IPS-20b (cell line): ENCODE results near the gene ZBTB42.
"Not testable (repeated sequence)": the region's sequence is repeated elsewhere in the genome, so short reads cannot be mapped to it uniquely, and the experiment has no call there.

Experiments used
- H3K27ac ChIP-seq: one replicate; pipeline ENCODE4 v1.5.1; 2013; ENCODE audit warnings: low read length
- H3K27me3 ChIP-seq: 2 replicates; pipeline ENCODE4 v1.6.1; 2013; ENCODE audit warnings: mild to moderate bottlenecking, low read length, inconsistent platforms; ENCODE audit not compliant: insufficient read depth
- H3K36me3 ChIP-seq: 2 replicates; pipeline ENCODE4 v1.6.1; 2013; ENCODE audit warnings: low read depth, mild to moderate bottlenecking, inconsistent platforms, low read length, moderate library complexity; ENCODE audit not compliant: insufficient read depth
- H3K4me1 ChIP-seq: 2 replicates; pipeline ENCODE4 v1.6.1; 2013; ENCODE audit warnings: mild to moderate bottlenecking, control low read depth, inconsistent platforms, low read length, moderate library complexity; ENCODE audit not compliant: insufficient read depth
- H3K4me3 ChIP-seq: 2 replicates; pipeline ENCODE4 v1.5.1; 2013; ENCODE audit warnings: mild to moderate bottlenecking, low read length, inconsistent platforms
- H3K9ac ChIP-seq: 2 replicates; pipeline ENCODE4 v1.6.1; 2013; ENCODE audit warnings: low read depth, mild to moderate bottlenecking, inconsistent platforms, low read length, moderate library complexity
- H3K9me3 ChIP-seq: 2 replicates; pipeline ENCODE4 v1.6.1; 2013; ENCODE audit warnings: mild to moderate bottlenecking, low read depth, low read length, inconsistent platforms; ENCODE audit not compliant: insufficient read depth

Gene ZBTB42

DNA sequence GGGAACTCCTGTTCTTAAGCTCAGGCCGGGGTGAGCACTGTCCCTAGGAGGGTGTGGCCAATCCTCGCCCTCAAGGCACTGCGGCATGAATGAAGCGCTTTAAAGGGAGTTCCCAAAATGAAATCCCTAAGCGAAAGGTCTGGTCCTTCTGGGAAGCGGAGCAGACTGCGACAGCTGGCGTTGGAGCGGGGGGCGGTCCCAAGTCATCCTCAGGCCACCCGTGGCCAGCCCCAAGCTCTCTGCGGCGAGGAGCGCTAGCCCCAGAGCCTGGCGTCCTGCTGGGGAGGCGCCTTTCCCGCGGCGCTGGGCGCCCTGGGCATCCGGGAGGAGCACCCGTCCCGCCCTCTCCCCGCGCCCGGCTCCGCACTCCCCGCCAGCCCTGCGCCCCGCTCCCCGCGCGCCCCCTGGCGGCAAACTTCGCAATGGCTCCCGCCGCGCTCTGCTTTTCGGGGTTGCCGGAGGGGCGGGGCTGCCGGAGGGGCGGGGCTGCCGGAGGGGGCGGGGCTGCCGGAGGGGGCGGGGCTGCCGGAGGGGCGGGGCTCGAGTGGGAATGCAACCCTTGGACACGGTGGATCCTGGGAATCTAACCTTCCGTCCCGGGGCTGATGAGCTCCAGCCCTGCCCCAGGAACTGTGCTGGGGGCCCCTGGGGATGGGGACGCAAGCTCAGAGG is 25.4 kb downstream of the ZBTB42 start:
- no peaks in the 10 kb centered on the region for H3K4me1 ChIP-seq
- H3K27ac ChIP-seq = no peak overlapping the region
- no peaks in the 10 kb centered on the region for H3K36me3 ChIP-seq
- peaks cover 49% of the 10 kb centered on the region for H3K27me3 ChIP-seq
- H3K4me3 ChIP-seq = peak overlapping the region; percentile 74
- H3K9ac ChIP-seq = peak overlapping the region; percentile 59; the same call in 1 of the 2 replicates
- no peaks in the 10 kb centered on the region for H3K9me3 ChIP-seq

DNA sequence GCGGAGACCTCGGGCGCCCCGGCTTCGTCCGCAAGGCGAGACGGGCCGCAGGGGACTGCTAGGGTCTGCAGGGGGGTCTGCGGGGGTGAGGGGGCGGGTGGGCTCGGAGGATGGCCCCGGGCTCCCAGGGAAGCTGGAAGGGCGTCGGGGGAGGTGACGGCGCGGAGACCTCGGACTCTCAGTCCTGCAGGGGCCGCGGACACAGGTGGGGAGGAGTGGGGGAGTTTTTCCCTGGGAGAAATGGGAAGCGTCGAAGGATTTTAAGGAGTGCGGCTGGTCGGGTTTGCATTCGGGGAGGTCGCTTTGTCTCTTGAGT is 25.9 kb downstream of the ZBTB42 start:
- H3K27ac ChIP-seq = no peak overlapping the region
- peak overlapping the region; percentile 40; the same call in 1 of the 2 replicates for H3K4me3 ChIP-seq
- peaks cover 46% of the 10 kb centered on the region for H3K27me3 ChIP-seq
- H3K36me3 ChIP-seq = no peaks in the 10 kb centered on the region
- no peaks in the 10 kb centered on the region for H3K9me3 ChIP-seq
- H3K4me1 ChIP-seq = no peaks in the 10 kb centered on the region
- H3K9ac ChIP-seq = no peak overlapping the region

DNA sequence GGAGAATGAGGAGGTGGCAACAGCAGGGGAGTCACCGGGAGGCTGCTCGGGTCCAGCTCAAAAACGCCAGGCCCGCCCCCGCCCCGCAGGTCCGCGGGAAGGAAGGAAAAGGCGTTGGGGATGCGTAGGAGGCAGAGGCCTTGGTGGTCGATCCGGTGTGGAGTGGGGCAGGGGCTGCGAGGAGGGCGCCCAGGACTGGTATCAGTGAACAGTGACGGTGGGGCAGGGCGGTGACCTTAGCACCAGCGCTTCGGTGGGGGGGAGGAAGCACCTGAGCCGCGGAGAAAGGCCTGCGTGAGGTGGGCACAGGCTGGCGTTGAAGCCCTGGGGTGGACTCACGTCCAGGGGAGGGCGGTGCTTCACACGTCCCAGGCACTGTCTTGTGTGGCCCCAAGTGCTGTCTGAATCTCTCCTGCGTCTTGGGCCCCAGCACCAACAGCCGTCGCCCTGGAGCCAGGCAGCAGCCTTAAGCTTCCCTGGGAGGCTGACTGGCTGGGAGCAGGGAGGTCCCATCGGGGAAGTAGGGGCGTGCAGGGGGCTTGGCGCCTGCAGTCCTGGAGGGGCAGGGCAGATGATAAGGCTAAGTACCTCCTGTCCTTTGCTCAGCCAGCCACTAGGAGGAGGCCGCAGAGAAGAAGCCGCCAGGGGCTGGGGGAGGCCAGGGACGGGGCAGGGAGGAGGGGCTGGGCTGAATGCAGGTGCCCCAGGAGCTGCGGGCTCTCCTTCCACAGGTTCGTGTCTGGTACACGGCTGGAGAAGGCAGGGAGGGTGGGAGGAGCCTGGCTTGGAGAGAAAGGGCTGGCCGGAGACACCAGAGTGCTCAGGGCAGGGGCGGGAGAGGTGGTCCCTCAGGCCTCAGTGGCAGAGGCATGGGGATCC is 26.5 kb downstream of the ZBTB42 start:
- Histone ChIP-seq H3K27ac (no peak overlapping the region), H3K36me3 (no peaks in the 10 kb centered on the region), H3K9ac (no peak overlapping the region), H3K4me1 (no peaks in the 10 kb centered on the region), H3K9me3 (no peaks in the 10 kb centered on the region), H3K4me3 (peak overlapping the region; percentile 40), H3K27me3 (peaks cover 43% of the 10 kb centered on the region)

DNA sequence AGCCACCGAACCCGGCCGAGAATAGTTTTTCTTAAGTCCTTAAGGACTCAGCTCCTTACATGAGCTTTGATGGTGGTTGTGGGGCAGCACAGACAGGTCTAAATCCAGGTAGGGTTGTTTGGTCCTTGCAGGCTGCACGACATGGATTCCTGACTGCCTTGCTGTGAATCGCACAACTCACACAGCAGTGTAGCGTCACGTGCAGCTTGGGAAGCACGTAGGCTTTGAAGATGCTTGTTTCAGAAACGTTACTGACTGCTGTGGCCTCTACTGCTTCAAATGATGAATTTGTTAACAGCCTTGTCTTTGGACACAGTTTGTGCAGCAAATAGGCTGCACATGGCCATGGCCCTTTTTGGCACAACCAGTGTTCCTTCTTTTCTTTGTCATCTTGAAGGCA is 29.9 kb downstream of the ZBTB42 start:
- H3K36me3 ChIP-seq = no peaks in the 10 kb centered on the region

DNA sequence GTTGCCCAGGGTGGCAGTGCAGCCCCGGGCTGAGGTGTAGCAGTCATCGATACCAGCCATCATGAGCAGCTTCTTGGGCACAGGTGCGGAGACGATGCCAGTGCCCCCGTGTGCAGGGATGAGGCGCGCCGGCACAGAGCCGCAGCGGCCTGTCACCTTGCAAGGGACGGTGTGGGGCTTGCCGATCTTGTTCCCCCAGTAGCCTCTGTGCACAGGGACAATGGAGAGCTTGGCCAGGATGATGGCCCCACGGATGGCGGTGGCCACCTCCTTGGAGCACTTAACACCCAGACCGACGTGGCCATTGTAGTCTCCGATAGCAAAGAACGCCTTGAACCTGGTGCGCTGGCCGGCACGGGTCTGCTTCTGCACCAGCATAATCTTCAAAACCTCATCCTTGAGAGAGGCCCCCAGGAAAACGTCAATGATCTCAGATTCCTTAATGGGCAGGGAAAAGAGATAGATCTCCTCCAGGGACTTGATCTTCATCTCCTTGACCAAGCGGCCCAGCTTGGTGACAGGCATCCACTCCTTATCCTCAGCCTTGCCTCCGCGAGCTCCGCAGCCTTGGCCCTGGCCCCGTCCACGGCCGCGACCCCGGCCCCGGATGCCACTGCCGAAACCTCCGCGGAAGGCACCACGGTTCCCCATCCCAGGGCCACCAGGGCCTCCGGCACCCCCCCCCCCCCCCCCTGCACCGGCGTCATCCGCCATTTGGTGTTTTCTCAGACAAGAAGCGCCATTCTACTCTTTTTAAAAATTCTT is 35.5 kb downstream of the ZBTB42 start:
- not testable (repeated sequence) for H3K4me1 ChIP-seq, H3K9me3 ChIP-seq, H3K9ac ChIP-seq, H3K4me3 ChIP-seq, H3K27ac ChIP-seq, H3K36me3 ChIP-seq
- peaks cover 12% of the 10 kb centered on the region for H3K27me3 ChIP-seq

More for the DNA sequence above, 29.9 kb downstream of the ZBTB42 start:
- no peak overlapping the region for H3K27ac ChIP-seq
- H3K4me3 ChIP-seq = no peak overlapping the region
- peaks cover 14% of the 10 kb centered on the region for H3K27me3 ChIP-seq
- no peaks in the 10 kb centered on the region for H3K9me3 ChIP-seq
- H3K4me1 ChIP-seq = no peaks in the 10 kb centered on the region
- H3K9ac ChIP-seq = no peak overlapping the region

DNA sequence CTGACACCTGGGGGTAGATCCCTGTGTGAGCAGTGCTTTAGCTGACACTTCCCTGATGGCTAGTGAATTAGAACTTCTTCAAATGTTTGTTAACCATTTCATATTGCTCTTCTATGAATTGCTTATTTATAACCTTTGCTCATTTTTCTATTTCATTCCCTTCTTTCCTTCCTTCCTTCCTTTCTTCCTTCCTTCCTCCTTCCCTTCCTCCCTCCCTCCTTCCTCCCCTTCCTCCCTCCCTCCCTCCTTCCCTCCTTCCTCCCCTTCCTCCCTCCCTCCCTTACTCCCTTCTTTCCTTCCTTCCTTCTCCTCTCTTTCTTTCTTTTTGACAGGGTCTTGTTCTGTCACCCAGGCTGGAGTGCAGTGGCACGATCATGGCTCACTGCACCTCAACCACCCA is 40.8 kb downstream of the ZBTB42 start:
- H3K27ac ChIP-seq = no peak overlapping the region
- H3K4me3 ChIP-seq = no peak overlapping the region
- H3K36me3 ChIP-seq = no peaks in the 10 kb centered on the region
- peaks cover 5% of the 10 kb centered on the region for H3K4me1 ChIP-seq
- H3K27me3 ChIP-seq = peaks cover 65% of the 10 kb centered on the region
- H3K9me3 ChIP-seq = no peaks in the 10 kb centered on the region
- H3K9ac ChIP-seq = no peak overlapping the region

DNA sequence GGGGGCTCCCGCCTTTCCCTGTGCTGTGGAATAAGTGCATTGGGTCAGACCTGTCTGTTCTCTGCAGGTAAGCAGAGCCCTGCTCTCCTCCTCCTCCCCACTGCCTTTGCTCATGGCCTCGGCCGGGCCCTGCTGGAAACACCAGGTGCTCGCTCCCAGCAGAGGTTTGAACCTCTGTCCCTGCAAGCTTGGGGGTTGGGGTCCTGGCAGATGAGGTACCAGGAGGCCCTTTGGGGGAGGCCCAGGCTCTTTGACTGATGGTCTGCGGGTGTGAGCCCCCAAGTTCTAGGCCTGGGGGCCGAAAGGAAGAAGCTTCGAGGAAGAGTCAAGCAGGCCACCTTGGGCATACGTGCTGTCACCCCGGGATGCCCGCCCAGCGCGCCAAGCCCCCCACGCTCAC is 42.1 kb downstream of the ZBTB42 start:
- Histone ChIP-seq H3K27me3 (peaks cover 67% of the 10 kb centered on the region), H3K27ac (no peak overlapping the region), H3K36me3 (no peaks in the 10 kb centered on the region), H3K4me3 (peak overlapping the region; percentile 69; the same call in 1 of the 2 replicates), H3K4me1 (peaks cover 5% of the 10 kb centered on the region), H3K9me3 (no peaks in the 10 kb centered on the region), H3K9ac (no peak overlapping the region)

DNA sequence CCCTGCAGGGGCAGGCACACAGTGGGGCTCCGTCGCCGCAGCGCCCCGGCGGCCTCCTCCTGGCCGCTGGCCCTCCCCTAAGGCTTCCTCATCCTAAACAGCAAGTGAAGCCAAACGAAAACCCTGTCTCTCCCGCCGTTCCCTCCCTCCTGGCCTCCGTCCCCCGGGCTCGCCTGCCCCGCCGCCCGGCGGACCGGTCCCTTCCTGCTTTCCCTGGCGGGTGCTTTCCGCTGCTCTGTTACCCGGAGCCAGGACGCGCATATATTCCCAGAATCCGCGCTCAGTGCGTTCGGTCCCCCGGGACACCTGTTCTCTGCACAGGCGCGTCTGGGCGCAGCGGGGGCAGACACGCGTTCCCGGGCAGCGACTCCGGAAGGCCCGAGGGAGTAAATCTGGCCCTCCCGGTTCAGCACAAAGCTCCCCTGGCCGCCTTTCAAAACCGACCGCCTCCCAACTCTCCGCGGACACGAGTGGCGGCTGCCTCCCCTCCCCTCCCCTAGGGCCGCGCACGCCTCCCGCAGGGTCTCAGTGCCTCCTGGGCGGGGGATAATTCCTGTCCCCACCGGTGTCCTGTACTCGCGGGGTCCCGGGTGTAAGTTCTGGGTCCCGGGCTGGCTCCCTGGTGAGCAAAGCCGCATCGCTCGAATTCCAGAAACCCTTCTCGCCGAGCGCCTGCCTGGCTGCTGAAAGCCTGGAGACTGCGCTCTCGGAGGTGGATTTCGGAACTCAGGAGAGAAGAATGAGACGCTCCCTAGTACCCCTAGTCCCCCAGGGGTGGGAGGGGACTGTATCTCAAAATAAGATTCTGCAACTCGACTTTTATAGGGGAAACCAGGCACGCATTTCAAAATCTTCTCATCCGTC is 42.8 kb downstream of the ZBTB42 start:
- Histone ChIP-seq H3K9me3 (no peaks in the 10 kb centered on the region), H3K4me1 (peaks cover 5% of the 10 kb centered on the region), H3K9ac (peak overlapping the region; percentile 40; the same call in 1 of the 2 replicates), H3K27me3 (peaks cover 67% of the 10 kb centered on the region), H3K27ac (no peak overlapping the region), H3K36me3 (no peaks in the 10 kb centered on the region), H3K4me3 (peak overlapping the region; percentile 69)

DNA sequence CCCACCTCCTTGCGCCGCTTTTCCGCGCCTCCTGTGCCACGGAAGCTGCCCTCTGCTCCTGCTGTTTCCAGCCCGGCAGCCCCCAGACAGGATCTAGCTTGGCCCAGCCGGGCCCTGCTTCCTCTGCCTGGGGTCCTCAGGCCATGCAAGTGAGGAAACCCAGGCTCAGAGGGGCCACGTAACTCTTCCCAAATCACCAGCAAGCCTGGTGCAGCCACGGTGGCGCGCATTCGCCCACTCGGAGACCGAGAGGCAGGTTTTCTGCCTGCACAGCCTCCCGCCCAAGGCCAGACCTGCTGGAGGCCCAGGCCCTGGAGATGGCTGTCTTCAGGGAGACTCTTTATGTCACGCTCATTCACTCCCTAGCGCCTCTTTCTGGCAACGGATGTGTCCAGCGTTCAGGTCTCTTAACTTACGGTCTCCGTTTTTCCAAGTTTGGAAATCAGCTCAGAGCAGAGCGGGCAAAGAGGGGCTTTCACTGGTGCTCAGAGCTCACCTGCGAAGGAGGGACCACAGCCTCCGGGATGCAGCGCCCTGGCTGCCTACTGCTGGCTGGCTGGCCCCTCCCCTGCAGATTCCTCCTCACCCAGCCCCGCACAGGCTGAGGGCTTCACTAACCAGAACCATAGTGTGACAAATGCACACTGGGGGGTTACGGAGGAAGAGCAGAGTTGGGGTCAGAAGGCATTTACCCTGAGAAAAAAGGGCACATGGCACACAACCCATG is 43.6 kb downstream of the ZBTB42 start:
- Histone ChIP-seq H3K27ac (no peak overlapping the region), H3K4me3 (peak overlapping the region; percentile 69), H3K9ac (peak overlapping the region; percentile 40; the same call in 1 of the 2 replicates), H3K36me3 (no peaks in the 10 kb centered on the region), H3K27me3 (peaks cover 67% of the 10 kb centered on the region), H3K4me1 (peaks cover 5% of the 10 kb centered on the region), H3K9me3 (no peaks in the 10 kb centered on the region)

DNA sequence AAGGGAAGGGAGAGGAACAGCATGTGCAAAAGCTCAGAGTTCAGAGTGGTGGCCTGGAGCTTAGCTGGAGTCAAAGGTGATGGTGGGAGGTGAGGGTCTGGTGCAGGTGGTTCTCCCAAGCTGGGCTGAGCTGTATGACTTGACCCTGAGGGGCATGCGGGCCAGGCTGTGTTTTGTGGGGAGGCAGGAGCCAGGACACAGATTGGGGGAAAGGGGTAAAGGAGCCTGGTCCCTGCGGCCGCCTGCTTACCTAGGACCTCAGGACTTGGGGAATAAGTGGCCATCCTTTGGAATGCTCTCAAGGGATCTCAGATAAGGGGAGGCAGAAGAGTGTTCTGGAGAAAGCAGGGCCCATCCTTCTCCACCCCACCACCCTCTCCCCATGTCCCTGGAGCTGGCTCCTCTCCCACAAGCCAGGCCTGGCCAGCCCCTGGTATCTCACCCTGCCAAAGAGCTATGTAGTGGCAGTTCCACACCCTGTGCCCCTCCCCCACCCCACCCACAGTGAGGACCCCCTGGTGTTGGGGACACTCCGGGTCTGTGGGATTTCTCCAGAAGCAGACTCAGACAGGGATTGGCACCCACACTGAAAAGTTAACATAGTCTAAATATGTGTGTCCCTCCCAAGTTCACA is 44.2 kb downstream of the ZBTB42 start:
- H3K27ac ChIP-seq = no peak overlapping the region
- H3K27me3 ChIP-seq = peaks cover 66% of the 10 kb centered on the region
- H3K36me3 ChIP-seq = no peaks in the 10 kb centered on the region
- H3K4me1 ChIP-seq = peaks cover 5% of the 10 kb centered on the region
- H3K9me3 ChIP-seq = no peaks in the 10 kb centered on the region
- peak overlapping the region; percentile 69; the same call in 1 of the 2 replicates for H3K4me3 ChIP-seq
- no peak overlapping the region; the same call in 1 of the 2 replicates for H3K9ac ChIP-seq
